GM23248 (cell line): ENCODE results near the gene MEGF6. TPM values are rescaled to one million over a fixed set of nuclear protein-coding genes. Genes with fewer than 3 reads are reported as not detected.

ENCODE experiments used
- DNase-seq: peaks from one replicate; pipeline ENCODE4 v3.0.0-alpha.2; 2015
- H2AFZ ChIP-seq: fragments of 200-600 bp; sonication (generic); 2 replicates; pipeline ENCODE4 v1.6.1; 2016; ENCODE audit warnings: antibody characterized with exemption
- H3F3A ChIP-seq: fragments of 200-600 bp; sonication (generic); 2 replicates; pipeline ENCODE4 v1.6.1; 2016; ENCODE audit warnings: mild to moderate bottlenecking, antibody characterized with exemption, mixed run types; ENCODE audit not compliant: insufficient read depth
- H3K27ac ChIP-seq: fragments of 200-600 bp; sonication (generic); 2 replicates; pipeline ENCODE4 v1.5.1; 2016; ENCODE audit warnings: mild to moderate bottlenecking
- H3K27me3 ChIP-seq: fragments of 200-600 bp; sonication (generic); replicated peaks from 2 replicates; pipeline ENCODE4 v1.6.1; 2016; ENCODE audit warnings: mild to moderate bottlenecking; ENCODE audit not compliant: insufficient read depth
- H3K36me3 ChIP-seq: fragments of 200-600 bp; sonication (generic); 2 replicates; pipeline ENCODE4 v1.6.1; 2016; ENCODE audit warnings: low read depth, mild to moderate bottlenecking
- H3K4me1 ChIP-seq: fragments of 200-600 bp; sonication (generic); 2 replicates; pipeline ENCODE4 v1.6.1; 2016; ENCODE audit warnings: mild to moderate bottlenecking; ENCODE audit not compliant: insufficient read depth
- H3K4me2 ChIP-seq: fragments of 200-600 bp; sonication (generic); one replicate; pipeline ENCODE4 v1.6.1; 2016; ENCODE audit warnings: mild to moderate bottlenecking; ENCODE audit not compliant: unreplicated experiment
- H3K4me3 ChIP-seq: fragments of 200-600 bp; sonication (generic); 2 replicates; pipeline ENCODE4 v1.5.1; 2016; ENCODE audit warnings: mild to moderate bottlenecking
- H3K79me2 ChIP-seq: fragments of 200-600 bp; sonication (generic); 2 replicates; pipeline ENCODE4 v1.6.1; 2016; ENCODE audit warnings: mild to moderate bottlenecking; ENCODE audit not compliant: insufficient read depth
- H3K9ac ChIP-seq: fragments of 200-600 bp; sonication (generic); 2 replicates; pipeline ENCODE4 v1.6.1; 2016; ENCODE audit warnings: mild to moderate bottlenecking
- H3K9me2 ChIP-seq: fragments of 200-600 bp; sonication (generic); 2 replicates; pipeline ENCODE4 v1.6.1; 2016; ENCODE audit warnings: mixed run types, mild to moderate bottlenecking, moderate library complexity; ENCODE audit not compliant: insufficient read depth
- H3K9me3 ChIP-seq: fragments of 200-600 bp; sonication (generic); one replicate; pipeline ENCODE4 v1.6.1; 2017; ENCODE audit warnings: low read depth
- H4K20me1 ChIP-seq: fragments of 200-600 bp; sonication (generic); 2 replicates; pipeline ENCODE4 v1.6.0; 2016; ENCODE audit not compliant: insufficient read depth
- EZH2 ChIP-seq: fragments of 200-600 bp; sonication (generic); IDR thresholded peaks from 2 replicates; pipeline ENCODE4 v1.6.1; 2018; ENCODE audit warnings: antibody characterized with exemption, mild to moderate bottlenecking; ENCODE audit not compliant: insufficient read depth, poor library complexity, severe bottlenecking
- EZH2phosphoT487 ChIP-seq: fragments of 200-600 bp; sonication (generic); IDR thresholded peaks from 2 replicates; pipeline ENCODE4 v1.6.1; 2018; ENCODE audit warnings: antibody characterized with exemption, moderate library complexity, mild to moderate bottlenecking, low read depth; ENCODE audit not compliant: insufficient read depth
- WGBS, 2 experiments: methylation state at CpG; one replicate each; pipeline ENCODE4 v1.1.6; 2015 to 2017; ENCODE audit warnings: low lambda C conversion rate in 2 of 2, low coverage in 1 of 2; ENCODE audit errors: missing lambda C conversion rate in 2 of 2; 5-methylcytosine and 5-hydroxymethylcytosine counted together
- in situ Hi-C: fragments of 300-500 bp; cut with MboI; formaldehyde crosslinking; loops from 2 replicates; pipeline ENCODE4 v1.15.0; 2020
- polyA plus RNA-seq: library from polyadenylated mRNA; unstranded; fragments of >200 nt; fragmentation: Nextera tagmentation; extraction: Ambion mirVana; gene quantifications from 2 replicates; pipeline ENCODE4 v1.2.1, GENCODE V29; 2016
- total RNA-seq: library from RNA; depleted of rRNA; stranded (reverse); fragments of >200 nt; shearing (Covaris generic); gene quantifications from 2 replicates; pipeline ENCODE4 v1.2.3, GENCODE V29; 2014

Gene MEGF6
- total and polyA plus RNA-seq, 2 experiments from 2014 or later, result 37.9 to 108 TPM

GRCh38 chr1:3453891-3454810 lies 157.2 kb downstream of the MEGF6 start, which contains the start of gene ARHGEF16:
TSS of gene ARHGEF16 (plus strand) at chr1:3454665. CDS start at chr1:3463085, 8,420 bp downstream.
- in situ Hi-C loops, result no loop called here
- no peak within 1 kb of the TSS for H3K27ac ChIP-seq
- H3K27me3 ChIP-seq, result peaks cover 37% of the 10 kb centered on the region
- H3K4me3 ChIP-seq, result peak within 1 kb of the TSS; percentile 32; the same call in 1 of the 2 replicates
- H3K4me2 ChIP-seq, result no peak within 1 kb of the TSS
- no peaks in the 10 kb centered on the region for H3K9me2 ChIP-seq
- no peak for TF ChIP-seq EZH2
- TF ChIP-seq EZH2phosphoT487, result no peak
- no peaks in the 10 kb centered on the region for H3K79me2 ChIP-seq
- no peaks in the 10 kb centered on the region for H3K4me1 ChIP-seq
- DNase-seq, result peak; percentile 73
- 7 to 9% methylated on average over 39 to 42 of the region's 84 CpGs for WGBS, 2 experiments
- H3K9me3 ChIP-seq, result no peaks in the 10 kb centered on the region
- H3K36me3 ChIP-seq, result no peaks in the 10 kb centered on the region
- H4K20me1 ChIP-seq, result no peaks in the 10 kb centered on the region
- H2AFZ ChIP-seq, result no peak within 1 kb of the TSS
- H3F3A ChIP-seq, result no peaks in the 10 kb centered on the region
- H3K9ac ChIP-seq, result no peak within 1 kb of the TSS

- WGBS, 2 experiments, result 20 to 27% methylated on average over 17 to 18 of the region's 18 CpGs
- H3K79me2 ChIP-seq, result no peaks in the 10 kb centered on the region
- H3K4me1 ChIP-seq, result no peaks in the 10 kb centered on the region
- H3K36me3 ChIP-seq, result no peaks in the 10 kb centered on the region
- in situ Hi-C loops, result no loop called here
- TF ChIP-seq EZH2 (no peak), EZH2phosphoT487 (no peak)
- H3K4me3 ChIP-seq, result no peak overlapping the region
- no peak overlapping the region for H2AFZ ChIP-seq
- no peak overlapping the region for H3K27ac ChIP-seq
- peak; percentile 73 for DNase-seq
- H3K9me2 ChIP-seq, result no peaks in the 10 kb centered on the region
- H3K9me3 ChIP-seq, result no peaks in the 10 kb centered on the region
- peaks cover 40% of the 10 kb centered on the region for H3K27me3 ChIP-seq
- no peak overlapping the region for H3K9ac ChIP-seq
- no peak overlapping the region for H3K4me2 ChIP-seq
- no peaks in the 10 kb centered on the region for H4K20me1 ChIP-seq
- no peaks in the 10 kb centered on the region for H3F3A ChIP-seq
These were observed 158.0 kb downstream of the MEGF6 start for GRCh38 chr1:3453203-3453761.

DNA sequence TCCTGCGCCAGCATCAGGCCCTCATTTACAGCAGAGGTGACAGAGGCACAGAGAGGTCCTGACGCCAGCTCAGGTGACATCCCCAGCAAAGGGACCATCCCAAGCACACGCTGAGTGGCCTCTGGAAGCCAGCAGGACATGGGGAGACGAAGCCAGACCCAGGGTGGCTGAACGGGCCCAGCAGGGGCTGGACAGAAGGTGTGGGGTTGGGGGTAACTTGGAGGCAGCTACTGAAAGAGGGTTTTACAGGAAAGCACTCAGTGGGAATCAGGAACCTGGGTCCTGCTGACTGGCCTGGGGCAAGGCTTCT lies 158.5 kb downstream of the MEGF6 start:
- 26 to 35% methylated on average over 5 of the region's 5 CpGs for WGBS, 2 experiments
- Histone ChIP-seq H3K27me3 (peaks cover 41% of the 10 kb centered on the region), H2AFZ (no peak overlapping the region), H3K9me3 (no peaks in the 10 kb centered on the region), H3K4me1 (no peaks in the 10 kb centered on the region), H3K27ac (no peak overlapping the region), H3K79me2 (no peaks in the 10 kb centered on the region), H3F3A (no peaks in the 10 kb centered on the region), H3K9ac (peak overlapping the region; percentile 51), H3K4me3 (no peak overlapping the region), H3K9me2 (no peaks in the 10 kb centered on the region), H3K4me2 (no peak overlapping the region), H3K36me3 (no peaks in the 10 kb centered on the region), H4K20me1 (no peaks in the 10 kb centered on the region)
- no peak for TF ChIP-seq EZH2phosphoT487
- no peak for TF ChIP-seq EZH2
- in situ Hi-C loops, result no loop called here
- no peak for DNase-seq

GRCh38 chr1:3451994-3452865 lies 159.1 kb downstream of the MEGF6 start:
- in situ Hi-C loops, result no loop called here
- Histone ChIP-seq H3K79me2 (no peaks in the 10 kb centered on the region), H3F3A (no peaks in the 10 kb centered on the region), H3K9ac (peak overlapping the region; percentile 51), H3K27ac (no peak overlapping the region), H2AFZ (no peak overlapping the region), H3K9me3 (no peaks in the 10 kb centered on the region), H3K9me2 (no peaks in the 10 kb centered on the region), H3K4me3 (no peak overlapping the region), H3K36me3 (no peaks in the 10 kb centered on the region), H3K4me1 (no peaks in the 10 kb centered on the region), H3K27me3 (peaks cover 41% of the 10 kb centered on the region), H3K4me2 (no peak overlapping the region), H4K20me1 (no peaks in the 10 kb centered on the region)
- TF ChIP-seq EZH2, result no peak
- no peak for TF ChIP-seq EZH2phosphoT487
- 43 to 53% methylated on average over 18 to 21 of the region's 23 CpGs for WGBS, 2 experiments
- no peak for DNase-seq
